ENCODE results near the gene TNS3. TPM values are rescaled to one million over a fixed set of nuclear protein-coding genes. Genes with fewer than 3 reads are reported as not detected.

The TNS3 gene
- total and polyA plus RNA-seq, 2 of the 13 experiments (the other 11 are each of a cell fraction or from before 2014, with no cell fraction given): 52.9 to 55.7 TPM

DNA sequence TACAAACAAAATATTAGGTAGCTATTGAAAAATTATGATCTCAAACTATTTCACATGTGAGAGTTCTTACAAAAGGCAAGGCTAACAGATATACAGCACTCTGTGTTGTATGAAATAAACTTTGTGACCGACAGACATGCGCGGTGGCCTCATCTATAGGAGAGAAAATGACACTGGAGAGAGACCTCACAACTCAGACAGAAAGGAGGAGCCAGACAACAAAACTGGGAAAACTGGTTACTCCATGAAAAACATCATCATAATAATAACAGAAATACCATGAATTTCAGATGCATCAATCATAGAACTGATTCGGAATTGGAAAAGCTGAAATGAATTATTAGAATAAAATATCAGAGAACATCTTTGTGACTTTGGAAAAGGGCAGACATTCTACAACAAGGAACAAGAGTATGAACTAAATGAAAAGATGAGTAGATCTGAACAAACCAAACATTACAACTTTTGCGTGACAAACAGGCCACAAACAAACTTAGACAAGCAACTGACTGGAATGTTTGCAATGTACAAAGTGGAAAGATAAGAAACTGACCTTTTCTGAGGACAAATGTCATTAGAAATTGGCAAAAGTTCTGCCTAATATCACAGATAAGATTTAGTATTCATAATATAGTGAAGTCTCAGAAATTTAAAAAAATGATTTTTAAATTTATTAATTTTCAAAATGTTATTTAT is 69.3 kb downstream of the TNS3 start (continued):
- TF ChIP-seq SOX13 (IDR thresholded peaks at IDR 0.05) (no peak), SOX13 (CRISPR knock-in tag; conservative IDR thresholded peaks at IDR 0.05 in 1 of 2, IDR thresholded peaks at IDR 0.05 in 1 of 2) (peak in 1 of 2 experiments; percentile 39; a peak in 1 of 4 replicates), ZNF589 (CRISPR knock-in tag; conservative IDR thresholded peaks at IDR 0.05) (no peak), DNMT1 (CRISPR knock-in tag; IDR thresholded peaks at IDR 0.05) (no peak), ZBTB3 (CRISPR knock-in tag; IDR thresholded peaks at IDR 0.05; ENCODE audit: borderline replicate concordance, low read depth) (no peak), NCOA2 (CRISPR knock-in tag; IDR thresholded peaks at IDR 0.05) (0 out of 2 replicates have a peak, but pooled peaks have one; percentile 12), EZH2 (conservative IDR thresholded peaks at IDR 0.05; ENCODE audit: low read depth, low read length) (no peak), KLF13 (CRISPR knock-in tag; IDR thresholded peaks at IDR 0.05) (no peak), SKI (IDR thresholded peaks at IDR 0.05; ENCODE audit: partially characterized antibody) (no peak), TSC22D2 (CRISPR knock-in tag; IDR thresholded peaks at IDR 0.05; ENCODE audit: borderline replicate concordance) (no peak), TMF1 (CRISPR knock-in tag; IDR thresholded peaks at IDR 0.05; ENCODE audit: low read depth) (no peak), SOX6 (IDR thresholded peaks at IDR 0.05) (no peak), SOX6 (CRISPR knock-in tag; IDR thresholded peaks at IDR 0.05) (peak; percentile 36; the same call in 1 of the 2 replicates)
- TF ChIP-seq, protein P1, sequence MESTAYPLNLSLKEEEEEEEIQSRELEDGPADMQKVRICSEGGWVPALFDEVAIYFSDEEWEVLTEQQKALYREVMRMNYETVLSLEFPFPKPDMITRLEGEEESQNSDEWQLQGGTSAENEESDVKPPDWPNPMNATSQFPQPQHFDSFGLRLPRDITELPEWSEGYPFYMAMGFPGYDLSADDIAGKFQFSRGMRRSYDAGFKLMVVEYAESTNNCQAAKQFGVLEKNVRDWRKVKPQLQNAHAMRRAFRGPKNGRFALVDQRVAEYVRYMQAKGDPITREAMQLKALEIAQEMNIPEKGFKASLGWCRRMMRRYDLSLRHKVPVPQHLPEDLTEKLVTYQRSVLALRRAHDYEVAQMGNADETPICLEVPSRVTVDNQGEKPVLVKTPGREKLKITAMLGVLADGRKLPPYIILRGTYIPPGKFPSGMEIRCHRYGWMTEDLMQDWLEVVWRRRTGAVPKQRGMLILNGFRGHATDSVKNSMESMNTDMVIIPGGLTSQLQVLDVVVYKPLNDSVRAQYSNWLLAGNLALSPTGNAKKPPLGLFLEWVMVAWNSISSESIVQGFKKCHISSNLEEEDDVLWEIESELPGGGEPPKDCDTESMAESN (CRISPR knock-in tag; conservative IDR thresholded peaks at IDR 0.05): no peak
- TF ChIP-seq, protein P2, sequence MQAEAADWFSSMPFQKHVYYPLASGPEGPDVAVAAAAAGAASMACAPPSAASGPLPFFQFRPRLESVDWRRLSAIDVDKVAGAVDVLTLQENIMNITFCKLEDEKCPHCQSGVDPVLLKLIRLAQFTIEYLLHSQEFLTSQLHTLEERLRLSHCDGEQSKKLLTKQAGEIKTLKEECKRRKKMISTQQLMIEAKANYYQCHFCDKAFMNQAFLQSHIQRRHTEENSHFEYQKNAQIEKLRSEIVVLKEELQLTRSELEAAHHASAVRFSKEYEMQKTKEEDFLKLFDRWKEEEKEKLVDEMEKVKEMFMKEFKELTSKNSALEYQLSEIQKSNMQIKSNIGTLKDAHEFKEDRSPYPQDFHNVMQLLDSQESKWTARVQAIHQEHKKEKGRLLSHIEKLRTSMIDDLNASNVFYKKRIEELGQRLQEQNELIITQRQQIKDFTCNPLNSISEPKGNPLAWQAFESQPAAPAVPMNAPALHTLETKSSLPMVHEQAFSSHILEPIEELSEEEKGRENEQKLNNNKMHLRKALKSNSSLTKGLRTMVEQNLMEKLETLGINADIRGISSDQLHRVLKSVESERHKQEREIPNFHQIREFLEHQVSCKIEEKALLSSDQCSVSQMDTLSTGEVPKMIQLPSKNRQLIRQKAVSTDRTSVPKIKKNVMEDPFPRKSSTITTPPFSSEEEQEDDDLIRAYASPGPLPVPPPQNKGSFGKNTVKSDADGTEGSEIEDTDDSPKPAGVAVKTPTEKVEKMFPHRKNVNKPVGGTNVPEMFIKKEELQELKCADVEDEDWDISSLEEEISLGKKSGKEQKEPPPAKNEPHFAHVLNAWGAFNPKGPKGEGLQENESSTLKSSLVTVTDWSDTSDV (CRISPR knock-in tag; IDR thresholded peaks at IDR 0.05): no peak
- TF ChIP-seq, protein P3, sequence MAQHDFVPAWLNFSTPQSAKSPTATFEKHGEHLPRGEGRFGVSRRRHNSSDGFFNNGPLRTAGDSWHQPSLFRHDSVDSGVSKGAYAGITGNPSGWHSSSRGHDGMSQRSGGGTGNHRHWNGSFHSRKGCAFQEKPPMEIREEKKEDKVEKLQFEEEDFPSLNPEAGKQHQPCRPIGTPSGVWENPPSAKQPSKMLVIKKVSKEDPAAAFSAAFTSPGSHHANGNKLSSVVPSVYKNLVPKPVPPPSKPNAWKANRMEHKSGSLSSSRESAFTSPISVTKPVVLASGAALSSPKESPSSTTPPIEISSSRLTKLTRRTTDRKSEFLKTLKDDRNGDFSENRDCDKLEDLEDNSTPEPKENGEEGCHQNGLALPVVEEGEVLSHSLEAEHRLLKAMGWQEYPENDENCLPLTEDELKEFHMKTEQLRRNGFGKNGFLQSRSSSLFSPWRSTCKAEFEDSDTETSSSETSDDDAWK (CRISPR knock-in tag; IDR thresholded peaks at IDR 0.05): no peak
- TF ChIP-seq, protein P4, sequence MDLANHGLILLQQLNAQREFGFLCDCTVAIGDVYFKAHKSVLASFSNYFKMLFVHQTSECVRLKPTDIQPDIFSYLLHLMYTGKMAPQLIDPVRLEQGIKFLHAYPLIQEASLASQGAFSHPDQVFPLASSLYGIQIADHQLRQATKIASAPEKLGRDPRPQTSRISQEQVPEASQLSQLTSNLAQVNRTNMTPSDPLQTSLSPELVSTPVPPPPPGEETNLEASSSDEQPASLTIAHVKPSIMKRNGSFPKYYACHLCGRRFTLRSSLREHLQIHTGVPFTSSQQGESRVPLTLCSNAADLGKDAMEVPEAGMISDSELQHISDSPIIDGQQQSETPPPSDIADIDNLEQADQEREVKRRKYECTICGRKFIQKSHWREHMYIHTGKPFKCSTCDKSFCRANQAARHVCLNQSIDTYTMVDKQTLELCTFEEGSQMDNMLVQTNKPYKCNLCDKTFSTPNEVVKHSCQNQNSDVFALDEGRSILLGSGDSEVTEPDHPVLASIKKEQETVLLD (CRISPR knock-in tag; IDR thresholded peaks at IDR 0.05; ENCODE audit: low read depth): no peak
- TF ChIP-seq, protein P5, sequence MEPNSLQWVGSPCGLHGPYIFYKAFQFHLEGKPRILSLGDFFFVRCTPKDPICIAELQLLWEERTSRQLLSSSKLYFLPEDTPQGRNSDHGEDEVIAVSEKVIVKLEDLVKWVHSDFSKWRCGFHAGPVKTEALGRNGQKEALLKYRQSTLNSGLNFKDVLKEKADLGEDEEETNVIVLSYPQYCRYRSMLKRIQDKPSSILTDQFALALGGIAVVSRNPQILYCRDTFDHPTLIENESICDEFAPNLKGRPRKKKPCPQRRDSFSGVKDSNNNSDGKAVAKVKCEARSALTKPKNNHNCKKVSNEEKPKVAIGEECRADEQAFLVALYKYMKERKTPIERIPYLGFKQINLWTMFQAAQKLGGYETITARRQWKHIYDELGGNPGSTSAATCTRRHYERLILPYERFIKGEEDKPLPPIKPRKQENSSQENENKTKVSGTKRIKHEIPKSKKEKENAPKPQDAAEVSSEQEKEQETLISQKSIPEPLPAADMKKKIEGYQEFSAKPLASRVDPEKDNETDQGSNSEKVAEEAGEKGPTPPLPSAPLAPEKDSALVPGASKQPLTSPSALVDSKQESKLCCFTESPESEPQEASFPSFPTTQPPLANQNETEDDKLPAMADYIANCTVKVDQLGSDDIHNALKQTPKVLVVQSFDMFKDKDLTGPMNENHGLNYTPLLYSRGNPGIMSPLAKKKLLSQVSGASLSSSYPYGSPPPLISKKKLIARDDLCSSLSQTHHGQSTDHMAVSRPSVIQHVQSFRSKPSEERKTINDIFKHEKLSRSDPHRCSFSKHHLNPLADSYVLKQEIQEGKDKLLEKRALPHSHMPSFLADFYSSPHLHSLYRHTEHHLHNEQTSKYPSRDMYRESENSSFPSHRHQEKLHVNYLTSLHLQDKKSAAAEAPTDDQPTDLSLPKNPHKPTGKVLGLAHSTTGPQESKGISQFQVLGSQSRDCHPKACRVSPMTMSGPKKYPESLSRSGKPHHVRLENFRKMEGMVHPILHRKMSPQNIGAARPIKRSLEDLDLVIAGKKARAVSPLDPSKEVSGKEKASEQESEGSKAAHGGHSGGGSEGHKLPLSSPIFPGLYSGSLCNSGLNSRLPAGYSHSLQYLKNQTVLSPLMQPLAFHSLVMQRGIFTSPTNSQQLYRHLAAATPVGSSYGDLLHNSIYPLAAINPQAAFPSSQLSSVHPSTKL (CRISPR knock-in tag; IDR thresholded peaks at IDR 0.05): peak; percentile 32; the same call in 1 of the 2 replicates

All from HepG2 (cell line).